ENCODE measurements around the gene LSMEM2.

DNA sequence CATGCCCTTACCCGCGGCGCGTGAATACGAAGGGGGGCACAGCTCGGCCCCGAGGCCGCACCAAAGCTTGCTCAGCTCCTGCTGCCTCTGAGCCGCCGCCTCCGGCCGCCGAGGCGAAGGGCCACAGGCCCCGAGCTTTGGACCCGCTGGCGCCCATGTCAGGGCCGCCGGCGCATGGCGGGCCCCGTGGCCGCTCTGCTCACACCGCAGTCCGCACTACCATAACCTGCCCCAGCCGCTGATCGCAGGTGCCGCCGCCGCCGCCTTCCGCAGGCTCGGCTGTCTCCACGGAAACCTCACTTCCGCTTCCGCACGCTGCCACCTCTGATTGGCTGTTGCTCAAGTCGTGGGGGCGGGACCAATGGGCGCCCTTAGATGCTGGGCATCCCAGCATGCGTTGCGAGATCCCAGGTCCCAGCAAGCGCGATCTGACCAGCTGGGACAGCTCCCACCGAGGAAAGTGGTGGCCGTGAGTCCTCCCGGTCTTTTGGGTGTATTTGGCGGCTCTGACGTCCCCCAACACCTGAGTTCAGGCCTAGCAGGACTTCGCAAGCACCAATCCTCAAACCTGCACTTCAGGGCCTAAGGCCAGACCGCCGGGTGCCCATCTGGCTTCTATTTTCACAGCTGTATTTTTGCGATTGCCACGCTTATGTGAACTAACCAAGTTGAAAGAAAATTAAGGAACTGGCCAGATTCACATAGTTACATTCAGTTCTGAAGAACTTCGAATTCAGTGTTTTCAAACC is 49.2 kb downstream of the LSMEM2 start, which contains the start of gene TUSC2:
- TF ChIP-seq, protein P1, sequence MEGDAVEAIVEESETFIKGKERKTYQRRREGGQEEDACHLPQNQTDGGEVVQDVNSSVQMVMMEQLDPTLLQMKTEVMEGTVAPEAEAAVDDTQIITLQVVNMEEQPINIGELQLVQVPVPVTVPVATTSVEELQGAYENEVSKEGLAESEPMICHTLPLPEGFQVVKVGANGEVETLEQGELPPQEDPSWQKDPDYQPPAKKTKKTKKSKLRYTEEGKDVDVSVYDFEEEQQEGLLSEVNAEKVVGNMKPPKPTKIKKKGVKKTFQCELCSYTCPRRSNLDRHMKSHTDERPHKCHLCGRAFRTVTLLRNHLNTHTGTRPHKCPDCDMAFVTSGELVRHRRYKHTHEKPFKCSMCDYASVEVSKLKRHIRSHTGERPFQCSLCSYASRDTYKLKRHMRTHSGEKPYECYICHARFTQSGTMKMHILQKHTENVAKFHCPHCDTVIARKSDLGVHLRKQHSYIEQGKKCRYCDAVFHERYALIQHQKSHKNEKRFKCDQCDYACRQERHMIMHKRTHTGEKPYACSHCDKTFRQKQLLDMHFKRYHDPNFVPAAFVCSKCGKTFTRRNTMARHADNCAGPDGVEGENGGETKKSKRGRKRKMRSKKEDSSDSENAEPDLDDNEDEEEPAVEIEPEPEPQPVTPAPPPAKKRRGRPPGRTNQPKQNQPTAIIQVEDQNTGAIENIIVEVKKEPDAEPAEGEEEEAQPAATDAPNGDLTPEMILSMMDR (optimal IDR thresholded peaks at IDR 0.05 in 1 of 3, IDR thresholded peaks at IDR 0.05 in 1 of 3, conservative IDR thresholded peaks at IDR 0.05 in 1 of 3; ENCODE audit: extremely low read depth in 1 of 3, insufficient read depth in 2 of 3, low read length in 3 of 3) = no peak
- TF ChIP-seq EZH2 (IDR thresholded peaks at IDR 0.05; ENCODE audit: low read length) = no peak

Data from keratinocyte (primary cell).